ENCODE data around the gene MAP3K13.

The MAP3K13 gene, protein sequence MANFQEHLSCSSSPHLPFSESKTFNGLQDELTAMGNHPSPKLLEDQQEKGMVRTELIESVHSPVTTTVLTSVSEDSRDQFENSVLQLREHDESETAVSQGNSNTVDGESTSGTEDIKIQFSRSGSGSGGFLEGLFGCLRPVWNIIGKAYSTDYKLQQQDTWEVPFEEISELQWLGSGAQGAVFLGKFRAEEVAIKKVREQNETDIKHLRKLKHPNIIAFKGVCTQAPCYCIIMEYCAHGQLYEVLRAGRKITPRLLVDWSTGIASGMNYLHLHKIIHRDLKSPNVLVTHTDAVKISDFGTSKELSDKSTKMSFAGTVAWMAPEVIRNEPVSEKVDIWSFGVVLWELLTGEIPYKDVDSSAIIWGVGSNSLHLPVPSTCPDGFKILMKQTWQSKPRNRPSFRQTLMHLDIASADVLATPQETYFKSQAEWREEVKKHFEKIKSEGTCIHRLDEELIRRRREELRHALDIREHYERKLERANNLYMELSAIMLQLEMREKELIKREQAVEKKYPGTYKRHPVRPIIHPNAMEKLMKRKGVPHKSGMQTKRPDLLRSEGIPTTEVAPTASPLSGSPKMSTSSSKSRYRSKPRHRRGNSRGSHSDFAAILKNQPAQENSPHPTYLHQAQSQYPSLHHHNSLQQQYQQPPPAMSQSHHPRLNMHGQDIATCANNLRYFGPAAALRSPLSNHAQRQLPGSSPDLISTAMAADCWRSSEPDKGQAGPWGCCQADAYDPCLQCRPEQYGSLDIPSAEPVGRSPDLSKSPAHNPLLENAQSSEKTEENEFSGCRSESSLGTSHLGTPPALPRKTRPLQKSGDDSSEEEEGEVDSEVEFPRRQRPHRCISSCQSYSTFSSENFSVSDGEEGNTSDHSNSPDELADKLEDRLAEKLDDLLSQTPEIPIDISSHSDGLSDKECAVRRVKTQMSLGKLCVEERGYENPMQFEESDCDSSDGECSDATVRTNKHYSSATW

DNA sequence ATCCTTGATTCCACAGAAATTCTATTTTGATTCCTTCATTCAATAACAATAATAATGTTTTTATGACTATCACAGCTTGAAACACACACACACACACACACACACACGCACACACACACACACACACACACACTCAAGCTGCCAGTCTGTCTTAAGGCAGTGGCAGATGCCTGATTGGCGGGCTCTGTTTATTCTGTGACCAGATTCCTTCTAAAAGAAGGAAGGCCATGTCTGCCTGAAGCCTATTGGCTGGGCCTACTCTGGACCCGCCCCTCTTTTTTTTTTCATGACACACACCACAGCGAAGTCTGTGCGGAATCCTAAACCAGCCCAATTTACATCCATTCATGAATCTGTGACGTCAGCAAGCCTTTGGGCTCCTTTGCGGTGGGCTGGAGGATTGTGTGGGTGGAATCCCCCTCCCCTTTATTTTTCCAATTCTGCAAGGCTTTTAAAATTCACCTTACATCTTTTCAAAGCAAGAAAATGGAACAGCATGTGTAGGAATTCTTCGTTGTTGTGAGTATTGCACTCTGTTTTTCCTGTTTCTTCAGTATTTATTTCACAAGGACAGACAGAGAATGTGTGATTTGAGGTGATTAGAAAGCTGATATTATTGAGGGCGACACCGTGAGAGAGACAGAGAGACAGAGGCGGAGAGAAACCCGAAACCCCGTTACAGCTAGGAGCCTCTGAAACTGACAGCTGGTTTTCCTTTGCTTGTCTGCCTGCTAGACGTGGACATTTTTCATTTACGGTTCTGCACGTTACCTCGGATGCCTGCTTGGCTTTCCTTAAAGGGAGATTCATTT is at the start of gene MAP3K13:
MAP3K13 (plus strand) TSS at position 287 of the 812 bp plus-strand sequence. CDS start 65,446 bp downstream, outside the sequence.
- DNase-seq: peak; percentile 85 to 89 (median 87)

DNA sequence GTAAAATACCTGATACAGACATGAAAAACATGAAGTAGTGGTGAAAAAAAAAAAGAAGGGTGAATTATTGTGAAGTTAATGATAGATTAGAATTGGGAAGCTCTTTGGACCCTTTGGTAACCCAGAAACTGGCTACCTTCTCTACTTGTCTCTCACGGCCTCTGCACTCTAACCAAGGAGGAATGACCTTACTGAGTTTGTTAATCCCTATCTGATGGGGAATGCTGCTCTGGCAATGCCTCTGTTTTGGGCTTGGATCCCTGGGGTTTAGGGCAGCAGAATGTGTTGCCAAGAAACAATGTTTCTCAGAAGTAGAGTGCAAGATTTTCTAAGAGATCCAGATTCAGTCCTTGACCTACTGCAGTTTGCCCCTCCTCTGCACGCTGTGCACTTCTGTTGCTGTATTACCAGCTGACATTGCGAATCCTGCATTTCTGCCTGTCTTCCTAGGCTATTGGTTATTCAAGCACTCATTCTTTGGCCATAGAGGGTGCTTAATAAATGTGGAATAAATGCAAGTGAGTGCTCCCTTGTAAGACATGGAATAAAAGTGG is 49.2 kb upstream of the MAP3K13 start:
- DNase-seq: no peak

DNA sequence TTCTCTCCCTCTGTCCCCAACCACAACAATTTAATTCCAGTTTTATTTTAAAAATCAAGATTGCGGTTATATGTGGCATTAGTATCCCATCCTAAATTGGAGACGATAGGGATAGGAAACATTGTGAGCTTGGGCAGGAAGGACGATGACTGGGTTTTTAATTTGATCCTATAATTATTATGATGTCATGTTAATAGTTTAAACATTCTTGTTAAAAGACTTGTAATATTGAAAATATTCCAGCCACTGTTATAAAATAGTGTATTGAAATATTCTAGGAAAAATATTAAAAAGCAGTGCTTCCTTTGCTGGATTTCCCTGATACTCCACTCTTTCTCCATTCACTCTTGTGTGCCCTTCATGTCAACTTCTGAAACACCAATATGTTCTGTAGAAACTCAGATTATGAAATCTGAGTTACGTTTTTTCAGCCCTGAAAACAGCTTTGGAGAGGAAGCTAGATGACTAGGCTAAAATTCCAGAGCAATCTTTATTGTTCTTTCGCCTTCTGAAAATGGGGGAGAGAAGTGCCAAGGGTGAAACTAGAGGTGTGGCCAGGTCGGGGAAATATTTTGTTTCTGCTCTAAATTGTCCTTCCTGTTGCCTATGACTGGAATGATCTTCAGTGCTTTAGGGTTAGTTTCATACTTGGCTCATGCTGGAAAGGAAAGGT is 46.1 kb upstream of the MAP3K13 start:
- peak; percentile 80 to 97 (median 92) for DNase-seq

DNA sequence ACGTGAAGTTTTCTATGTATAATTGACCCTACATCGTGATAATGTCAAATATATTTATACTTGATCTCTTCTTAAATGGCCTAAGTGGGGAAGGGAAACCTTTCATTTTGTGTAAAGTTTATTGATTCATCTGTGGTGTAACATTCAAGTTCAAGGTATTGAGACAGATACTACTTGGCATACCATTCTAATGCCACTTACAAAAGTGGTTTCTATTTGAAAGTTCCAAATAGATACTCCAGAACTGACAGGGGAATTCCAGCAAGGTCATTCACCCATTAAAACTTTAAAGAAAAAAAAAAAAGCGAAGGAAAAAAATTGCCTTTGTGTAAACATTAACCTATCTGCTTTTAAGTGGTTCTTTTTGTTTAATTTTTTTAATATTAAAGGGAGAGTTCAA is 45.3 kb upstream of the MAP3K13 start:
- peak; percentile 33 to 70 (median 48) for DNase-seq

DNA sequence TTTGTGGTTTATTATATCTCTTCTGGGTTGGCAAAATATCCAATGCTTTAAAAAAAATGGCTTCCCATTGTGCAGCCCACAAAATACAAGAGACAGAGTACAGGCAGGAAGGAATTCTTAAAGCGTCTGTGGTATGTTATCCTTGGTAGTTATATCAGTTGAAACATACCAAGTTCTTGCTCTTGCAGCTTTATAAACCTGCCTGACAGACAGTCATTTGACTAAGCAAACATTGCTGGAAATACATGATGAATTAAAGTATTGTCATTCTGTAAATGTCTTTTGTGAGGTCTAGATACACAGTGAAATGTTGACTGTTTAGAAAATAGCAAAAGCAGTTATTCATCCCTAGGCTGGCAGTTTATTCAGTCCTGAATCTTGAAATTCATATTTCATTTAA is 44.8 kb upstream of the MAP3K13 start:
- no peak for DNase-seq

DNA sequence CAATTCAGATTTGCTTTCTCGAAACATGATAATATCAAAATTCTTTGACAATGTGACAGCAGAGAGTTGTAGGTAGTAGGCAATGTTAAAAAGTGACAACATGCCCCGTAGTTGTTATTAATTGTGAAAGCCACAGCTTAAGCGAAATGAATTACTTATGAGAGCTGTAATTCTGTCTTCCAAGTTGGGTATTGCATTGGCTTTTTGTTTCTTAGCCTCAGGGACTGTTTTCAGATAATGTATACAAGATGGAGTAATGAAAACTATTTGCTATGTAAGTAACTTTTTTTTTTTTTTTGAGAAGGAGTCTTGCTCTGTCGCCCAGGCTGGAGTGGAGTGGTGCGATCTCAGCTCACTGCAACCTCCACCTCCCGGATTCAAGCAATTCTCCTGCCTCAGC is 43.1 kb upstream of the MAP3K13 start:
- DNase-seq: no peak

DNA sequence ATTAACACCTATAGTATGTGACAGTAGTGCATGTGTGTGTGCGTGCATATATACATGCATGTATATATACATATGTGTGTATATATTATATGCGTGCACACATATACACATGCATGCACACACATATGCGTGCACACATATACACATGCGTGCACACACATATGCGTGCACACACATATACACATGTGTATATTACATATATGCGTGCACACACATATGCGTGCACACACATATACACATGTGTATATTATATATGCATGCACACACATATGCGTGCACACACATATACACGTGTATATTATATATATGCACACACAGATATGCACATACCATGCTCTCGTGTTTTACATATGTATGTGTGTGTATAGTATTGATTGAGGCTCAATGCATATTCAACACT is 42.0 kb upstream of the MAP3K13 start:
- no peak for DNase-seq

DNA sequence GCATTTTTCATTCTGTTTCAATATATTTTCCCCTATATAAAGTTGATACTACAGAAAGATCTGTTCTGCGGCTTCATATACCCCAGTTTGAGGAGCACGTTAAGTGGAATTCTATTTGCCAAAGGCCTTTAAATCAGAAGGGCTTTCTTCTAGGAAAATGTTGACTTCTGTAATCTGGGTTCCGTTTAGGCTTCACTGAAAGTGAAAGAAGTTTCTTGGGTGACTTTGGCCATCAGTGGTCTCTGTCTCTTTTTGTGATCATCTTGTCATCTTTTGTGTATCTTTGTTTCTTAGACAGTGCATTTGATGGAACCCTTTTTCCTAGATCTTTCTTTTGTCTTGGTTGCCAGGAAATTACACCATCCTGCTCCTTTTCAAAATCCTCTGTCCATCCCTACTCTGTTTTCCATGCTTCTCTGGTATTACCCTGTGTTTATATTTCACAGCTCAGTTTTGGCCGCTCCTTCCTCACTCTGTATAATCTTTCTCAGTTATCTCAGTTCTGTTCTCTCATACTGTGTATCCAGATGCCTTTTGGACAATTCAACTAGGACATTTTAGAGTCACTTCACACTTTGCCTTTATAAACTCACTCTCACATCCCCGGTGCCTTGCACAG is 40.7 kb upstream of the MAP3K13 start:
- peak in 1 of 3 donors; percentile 26 for DNase-seq

DNA sequence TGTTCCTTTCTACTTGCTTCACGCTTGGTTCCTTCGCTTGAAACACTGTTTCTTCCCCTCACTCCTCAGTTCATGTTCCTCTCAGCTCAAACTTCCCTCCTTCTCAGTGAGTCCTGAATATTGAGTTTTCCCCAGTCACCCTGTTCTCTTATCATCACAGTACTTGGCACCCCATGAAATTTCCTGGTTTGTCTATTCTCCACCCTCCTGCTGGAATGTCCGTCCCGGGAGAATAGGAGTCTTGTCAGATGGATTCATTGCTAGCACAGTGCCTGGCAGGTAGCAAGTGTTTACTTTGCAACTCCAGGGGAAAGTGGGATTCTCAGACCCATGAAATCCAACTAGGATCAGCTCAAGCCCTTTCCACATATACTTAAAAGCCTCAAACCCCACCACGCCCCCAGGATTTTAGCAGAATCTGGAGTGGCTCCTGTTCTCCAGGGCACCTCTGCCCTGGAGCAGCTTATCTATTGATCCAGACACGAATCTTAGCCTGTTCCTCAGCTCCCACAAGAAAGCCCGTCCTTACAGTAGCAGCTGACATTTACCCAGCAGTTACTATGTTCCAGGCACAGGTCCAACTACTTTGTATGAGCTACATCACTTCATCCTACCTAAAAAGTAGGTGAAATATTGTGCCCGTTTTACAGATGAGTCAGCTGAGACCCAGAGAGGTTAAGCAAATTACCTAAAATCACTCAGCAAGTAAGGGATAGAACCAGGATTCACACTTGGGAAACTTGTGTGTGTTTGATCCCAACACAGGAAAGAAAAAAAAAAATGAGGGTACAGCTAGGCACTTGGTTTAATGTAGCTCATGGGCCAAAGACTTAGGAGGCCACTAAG is 36.8 kb upstream of the MAP3K13 start:
- DNase-seq: no peak

DNA sequence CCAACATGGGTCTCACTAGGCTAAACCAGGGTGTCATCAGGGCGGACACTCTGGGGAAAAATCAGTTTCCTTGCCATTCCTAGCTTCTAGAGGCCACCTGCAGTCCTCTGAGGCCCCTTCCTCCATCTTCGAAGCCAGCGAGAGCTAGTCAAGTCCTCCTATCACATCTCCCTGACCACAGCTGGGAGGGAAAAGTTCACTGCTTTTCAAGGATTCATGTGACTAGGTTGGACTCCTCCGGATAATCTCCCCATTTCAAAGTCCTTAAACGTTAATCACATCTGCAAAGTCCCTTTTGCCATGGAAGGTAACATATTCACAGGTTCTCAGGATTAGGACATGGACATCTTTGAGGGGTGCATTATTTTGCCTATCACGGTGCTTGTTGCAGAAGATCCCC is 35.9 kb upstream of the MAP3K13 start:
- DNase-seq: no peak

DNA sequence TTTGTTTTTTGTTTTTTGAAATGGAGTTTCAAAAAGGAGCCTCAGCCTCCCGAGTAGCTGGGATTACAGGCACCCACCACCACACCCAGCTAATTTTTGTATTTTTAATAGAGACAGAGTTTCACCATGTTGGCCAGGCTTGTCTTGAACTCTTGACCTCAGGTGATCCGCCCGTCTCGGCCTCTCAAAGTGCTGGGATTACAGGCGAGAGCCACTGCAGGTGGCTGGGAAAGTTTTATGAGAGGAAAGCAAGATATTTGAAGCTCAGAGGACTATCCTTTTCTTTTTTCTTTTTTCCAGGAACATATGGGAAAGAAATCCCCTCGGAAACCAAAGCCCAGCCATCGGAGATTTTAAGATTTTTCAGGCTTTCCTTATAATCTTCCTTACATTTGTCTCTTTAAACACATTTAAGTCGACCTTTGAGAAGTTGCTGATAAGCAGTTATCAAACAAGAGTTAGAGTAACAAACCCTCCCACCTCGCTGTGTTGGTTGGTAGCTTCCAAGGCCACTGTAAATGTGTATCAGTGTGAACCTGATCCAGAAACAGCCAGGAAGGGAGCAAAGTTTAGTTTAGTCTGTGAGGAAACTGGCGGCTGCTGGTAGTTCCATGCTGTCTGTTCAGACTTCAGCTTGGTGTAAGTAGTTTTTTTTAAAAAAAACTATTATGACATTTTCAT is 34.5 kb upstream of the MAP3K13 start:
- no peak for DNase-seq

DNA sequence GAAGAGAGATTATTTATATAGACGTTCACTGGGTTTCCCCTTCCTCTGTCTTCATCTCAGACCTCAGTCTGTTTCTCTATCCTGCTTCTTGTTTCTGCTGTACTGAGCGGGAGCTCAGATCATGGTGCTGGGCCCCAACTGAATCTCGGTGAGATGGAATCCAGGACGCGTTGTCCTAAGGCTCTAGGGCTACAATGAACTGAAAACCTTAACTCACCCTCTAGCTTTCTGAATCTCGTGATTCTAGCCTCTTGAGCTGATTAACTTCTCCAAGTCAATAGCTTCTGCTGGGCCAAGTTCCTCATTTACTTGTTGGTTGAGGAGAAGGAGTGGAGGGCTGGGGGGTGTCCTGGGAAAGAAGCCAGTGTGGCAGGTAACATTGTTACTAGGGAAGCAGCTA is 32.7 kb upstream of the MAP3K13 start:
- DNase-seq: peak; percentile 63 to 69 (median 66)

DNA sequence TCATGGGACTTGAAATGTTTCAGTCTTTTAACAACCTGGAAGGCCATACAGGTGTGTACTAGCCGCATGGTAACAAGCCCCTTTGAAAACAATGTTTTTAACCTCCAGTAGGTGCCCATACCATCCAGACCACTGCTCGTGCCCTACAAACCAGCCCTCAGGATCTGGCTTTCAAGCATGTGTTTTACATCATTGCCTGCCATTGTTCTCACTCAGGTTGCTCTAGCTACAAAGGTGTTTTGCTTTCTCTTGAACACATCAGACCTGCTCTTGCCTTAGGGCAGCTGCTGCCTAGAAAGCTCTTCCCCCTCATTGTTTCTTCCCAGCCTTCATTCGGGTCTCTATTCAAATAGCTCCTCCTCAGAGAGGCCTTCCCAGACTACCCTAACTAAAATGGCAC is 32.3 kb upstream of the MAP3K13 start:
- DNase-seq: no peak

DNA sequence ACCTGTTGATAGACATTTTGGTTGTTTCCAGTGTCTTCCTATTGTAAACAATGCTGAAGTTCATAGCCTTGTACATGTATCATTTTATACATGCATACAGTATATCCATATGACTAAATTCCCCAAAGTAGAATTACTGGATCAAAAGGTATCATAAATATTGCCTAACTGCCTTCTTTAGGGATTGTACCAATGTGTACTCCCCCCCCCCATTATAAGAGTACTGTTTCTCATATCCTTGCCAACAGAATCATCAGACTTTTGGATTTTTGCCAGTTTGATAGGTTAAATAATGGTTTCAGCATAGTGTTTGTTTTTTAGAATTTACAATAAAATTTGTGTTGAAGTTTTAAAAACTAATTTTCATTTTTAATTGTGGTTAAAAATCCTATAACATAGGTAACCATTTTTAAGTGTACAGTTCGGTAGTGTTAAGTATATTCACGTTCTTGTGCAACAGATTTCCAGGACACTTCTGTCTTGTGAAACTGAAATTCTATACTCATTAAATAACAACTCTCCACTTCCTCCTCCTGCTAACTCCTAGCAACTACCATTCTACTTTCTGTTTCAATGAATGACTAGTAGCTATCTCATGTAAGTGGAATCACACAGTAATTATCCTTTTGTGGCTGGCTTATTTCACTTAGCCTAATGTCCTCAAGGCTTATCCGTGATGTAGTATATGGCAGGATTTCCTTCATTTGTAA is 30.8 kb upstream of the MAP3K13 start:
- DNase-seq: peak; percentile 69 to 95 (median 89)

DNA sequence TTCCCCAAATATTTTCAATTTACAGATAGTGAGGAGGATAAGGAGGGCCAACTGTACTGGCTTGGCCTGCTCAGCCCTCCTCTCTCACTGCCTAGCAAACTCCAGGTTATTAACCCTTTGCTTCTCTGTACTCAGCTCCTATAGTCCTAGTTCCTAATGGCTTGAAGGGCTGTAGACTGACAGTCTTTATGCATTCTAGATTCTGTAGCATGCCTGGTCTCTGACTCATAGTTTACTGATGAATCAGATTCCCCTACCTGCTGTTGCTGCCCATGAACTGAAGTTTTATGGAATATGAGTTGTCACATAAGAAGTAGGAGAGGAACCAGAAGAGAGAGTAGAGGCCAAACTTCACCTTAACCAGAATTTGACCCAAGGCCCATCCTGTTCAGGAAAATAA is 27.1 kb upstream of the MAP3K13 start:
- no peak for DNase-seq

DNA sequence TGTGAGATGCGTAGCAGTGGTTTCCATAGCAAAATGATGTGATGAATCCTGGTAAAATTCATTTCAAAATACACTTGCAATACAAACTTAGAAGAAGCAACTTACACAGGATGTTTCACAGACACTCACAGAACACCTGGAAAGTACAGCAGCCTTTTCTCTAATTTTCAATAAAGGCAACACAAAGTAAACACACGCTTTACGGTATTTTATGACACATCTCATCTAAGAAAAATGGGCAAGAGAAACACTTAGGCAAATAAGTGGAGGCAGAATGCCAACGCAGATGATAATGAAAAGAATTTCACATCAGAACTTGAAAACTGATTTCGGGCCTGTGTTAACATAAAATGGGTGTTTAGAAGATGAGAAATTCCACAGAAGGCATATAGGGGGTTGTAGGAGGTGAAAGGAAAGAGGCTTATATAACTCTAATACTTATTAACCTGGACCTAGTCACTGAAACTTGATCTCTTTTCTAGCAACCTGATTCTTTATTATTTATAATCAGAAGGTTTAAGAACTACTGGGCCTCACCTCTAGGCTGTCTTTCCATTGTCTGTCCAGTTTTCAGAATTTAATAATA is 25.6 kb upstream of the MAP3K13 start:
- DNase-seq: no peak

DNA sequence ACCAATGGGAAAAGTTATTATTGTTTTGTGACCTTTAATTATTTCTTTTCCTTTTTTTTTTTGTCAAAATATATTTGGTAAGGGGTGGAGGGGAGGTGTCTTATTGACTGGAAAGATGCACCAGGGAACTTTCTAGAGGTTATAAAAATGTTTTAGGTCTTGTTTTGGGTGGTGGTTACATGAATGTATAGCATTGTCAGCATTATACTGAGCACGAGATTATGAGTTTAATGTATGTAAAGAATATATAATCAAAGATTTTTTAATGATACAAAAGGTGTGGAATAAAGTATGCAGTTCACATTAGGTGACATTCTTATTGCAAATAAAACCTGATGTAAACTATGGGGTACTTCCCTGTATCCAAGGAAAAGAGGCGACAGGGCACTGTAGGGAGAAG is 23.0 kb upstream of the MAP3K13 start:
- no peak for DNase-seq

DNA sequence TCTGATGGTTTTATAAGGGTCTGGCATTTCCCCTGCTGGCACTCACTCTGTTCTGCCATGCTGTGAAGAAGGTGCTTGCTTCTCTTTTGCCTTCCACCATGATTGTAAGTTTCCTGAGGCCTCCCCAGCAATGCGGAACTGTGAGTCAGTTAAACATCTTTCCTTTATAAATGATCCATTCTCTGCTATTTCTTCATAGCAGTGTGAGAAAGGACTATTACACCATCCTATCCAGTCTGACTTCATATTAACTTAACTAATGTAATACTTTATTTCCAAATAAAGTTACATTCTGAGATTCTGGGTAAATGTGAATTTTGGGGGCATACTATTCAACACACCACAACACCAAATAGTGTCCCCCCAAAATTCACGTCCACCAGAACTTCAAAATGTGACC is 22.2 kb upstream of the MAP3K13 start:
- peak in 1 of 3 donors; percentile 29 for DNase-seq
